ENCODE measurements around the gene TBC1D7. TPM values are rescaled to one million over a fixed set of nuclear protein-coding genes. Genes with fewer than 3 reads are reported as not detected.

The TBC1D7 gene
- total RNA-seq, 1 donor from 2014 or later, result 15.3 TPM

DNA sequence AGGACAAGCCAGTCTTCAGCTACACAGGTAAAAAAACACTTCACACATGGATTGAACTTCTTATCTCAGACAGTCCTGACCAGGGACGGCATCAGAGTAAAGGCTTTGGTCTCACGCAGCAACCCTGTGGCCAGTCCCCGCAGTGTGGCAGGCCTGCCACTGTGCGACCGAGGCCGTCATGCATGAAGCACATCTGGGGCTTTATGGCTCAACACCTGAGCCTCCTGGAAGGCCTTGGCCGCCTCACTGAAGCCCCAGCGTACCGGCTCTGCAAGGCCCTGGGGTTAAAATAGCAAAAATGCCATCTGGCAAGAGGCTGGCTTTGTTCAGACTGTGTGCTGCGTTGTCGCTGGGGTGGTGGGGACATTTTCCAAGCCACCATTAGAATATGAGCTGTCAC lies 32.8 kb downstream of the TBC1D7 start:
- Mint-ChIP-seq H3K36me3 (ENCODE audit: unreplicated experiment) (peaks cover 30% of the 10 kb centered on the region), H3K27me3 (ENCODE audit: unreplicated experiment) (no peaks in the 10 kb centered on the region), H3K27ac (ENCODE audit: unreplicated experiment) (no peak overlapping the region), H3K9me3 (ENCODE audit: unreplicated experiment) (no peaks in the 10 kb centered on the region), H3K4me3 (ENCODE audit: unreplicated experiment) (no peak overlapping the region), H3K4me1 (ENCODE audit: unreplicated experiment) (no peaks in the 10 kb centered on the region)
- no peak for DNase-seq (ENCODE audit: extremely low spot score, unreplicated experiment)
- TF ChIP-seq, protein P1, sequence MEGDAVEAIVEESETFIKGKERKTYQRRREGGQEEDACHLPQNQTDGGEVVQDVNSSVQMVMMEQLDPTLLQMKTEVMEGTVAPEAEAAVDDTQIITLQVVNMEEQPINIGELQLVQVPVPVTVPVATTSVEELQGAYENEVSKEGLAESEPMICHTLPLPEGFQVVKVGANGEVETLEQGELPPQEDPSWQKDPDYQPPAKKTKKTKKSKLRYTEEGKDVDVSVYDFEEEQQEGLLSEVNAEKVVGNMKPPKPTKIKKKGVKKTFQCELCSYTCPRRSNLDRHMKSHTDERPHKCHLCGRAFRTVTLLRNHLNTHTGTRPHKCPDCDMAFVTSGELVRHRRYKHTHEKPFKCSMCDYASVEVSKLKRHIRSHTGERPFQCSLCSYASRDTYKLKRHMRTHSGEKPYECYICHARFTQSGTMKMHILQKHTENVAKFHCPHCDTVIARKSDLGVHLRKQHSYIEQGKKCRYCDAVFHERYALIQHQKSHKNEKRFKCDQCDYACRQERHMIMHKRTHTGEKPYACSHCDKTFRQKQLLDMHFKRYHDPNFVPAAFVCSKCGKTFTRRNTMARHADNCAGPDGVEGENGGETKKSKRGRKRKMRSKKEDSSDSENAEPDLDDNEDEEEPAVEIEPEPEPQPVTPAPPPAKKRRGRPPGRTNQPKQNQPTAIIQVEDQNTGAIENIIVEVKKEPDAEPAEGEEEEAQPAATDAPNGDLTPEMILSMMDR (IDR thresholded peaks at IDR 0.05), result no peak

DNA sequence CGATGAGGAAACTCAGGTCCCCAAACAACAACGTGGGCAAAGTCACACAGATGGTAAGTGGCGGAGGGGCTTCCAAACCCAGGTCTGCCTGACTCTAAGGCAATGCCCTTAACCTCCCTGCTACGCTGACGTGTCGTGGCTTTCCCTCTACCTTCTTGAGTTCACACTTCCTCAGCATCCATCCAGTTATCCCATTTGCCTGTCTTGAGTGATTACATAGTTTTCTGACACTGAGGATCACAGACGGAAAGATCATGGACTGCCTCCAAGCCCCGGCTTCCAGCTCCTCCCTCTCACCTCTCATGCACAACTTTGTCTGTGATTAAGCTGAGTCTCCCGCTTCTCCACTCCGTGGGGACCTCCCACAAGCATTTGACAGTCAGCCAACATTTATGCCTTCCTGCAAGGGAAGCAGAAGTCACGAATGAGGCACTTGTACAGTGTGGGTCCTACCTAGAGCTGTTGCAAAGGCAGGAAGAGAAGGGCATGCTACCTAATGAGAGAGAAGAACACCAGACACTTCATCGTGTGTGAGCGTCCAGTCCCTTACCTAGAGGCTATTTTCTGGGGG lies 33.8 kb downstream of the TBC1D7 start:
- TF ChIP-seq, protein P1 (IDR thresholded peaks at IDR 0.05), result no peak
- Mint-ChIP-seq H3K36me3 (ENCODE audit: unreplicated experiment) (peaks cover 34% of the 10 kb centered on the region), H3K4me3 (ENCODE audit: unreplicated experiment) (no peak overlapping the region), H3K9me3 (ENCODE audit: unreplicated experiment) (peaks cover under 1% of the 10 kb centered on the region), H3K4me1 (ENCODE audit: unreplicated experiment) (no peaks in the 10 kb centered on the region), H3K27me3 (ENCODE audit: unreplicated experiment) (no peaks in the 10 kb centered on the region), H3K27ac (ENCODE audit: unreplicated experiment) (no peak overlapping the region)
- DNase-seq (ENCODE audit: extremely low spot score, unreplicated experiment), result peak; percentile 51

DNA sequence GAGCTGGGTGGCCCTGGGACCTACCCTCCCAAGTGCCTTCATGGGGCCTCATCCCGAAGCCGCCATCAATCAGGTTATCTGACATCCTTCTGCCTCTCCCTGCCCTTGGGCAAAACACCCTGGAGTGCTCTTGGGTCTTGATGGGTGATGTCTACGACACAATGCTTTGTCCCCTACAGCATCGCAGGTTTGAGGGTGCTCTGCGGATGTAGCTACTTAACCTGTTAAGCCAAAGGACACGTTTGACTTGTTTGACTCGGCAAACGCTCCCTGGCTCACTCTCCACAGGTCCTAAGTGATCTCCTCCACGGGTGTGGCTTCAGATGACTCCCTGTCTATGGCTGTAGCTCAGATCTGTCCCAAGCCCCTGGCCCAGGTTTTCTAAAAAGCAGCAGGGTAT lies 35.6 kb downstream of the TBC1D7 start:
- Mint-ChIP-seq H3K9me3 (ENCODE audit: unreplicated experiment) (peaks cover 4% of the 10 kb centered on the region), H3K4me1 (ENCODE audit: unreplicated experiment) (no peaks in the 10 kb centered on the region), H3K27me3 (ENCODE audit: unreplicated experiment) (no peaks in the 10 kb centered on the region), H3K36me3 (ENCODE audit: unreplicated experiment) (peaks cover 31% of the 10 kb centered on the region), H3K27ac (ENCODE audit: unreplicated experiment) (no peak overlapping the region), H3K4me3 (ENCODE audit: unreplicated experiment) (no peak overlapping the region)
- TF ChIP-seq, protein P1 (IDR thresholded peaks at IDR 0.05), result no peak
- DNase-seq (ENCODE audit: extremely low spot score, unreplicated experiment), result no peak

DNA sequence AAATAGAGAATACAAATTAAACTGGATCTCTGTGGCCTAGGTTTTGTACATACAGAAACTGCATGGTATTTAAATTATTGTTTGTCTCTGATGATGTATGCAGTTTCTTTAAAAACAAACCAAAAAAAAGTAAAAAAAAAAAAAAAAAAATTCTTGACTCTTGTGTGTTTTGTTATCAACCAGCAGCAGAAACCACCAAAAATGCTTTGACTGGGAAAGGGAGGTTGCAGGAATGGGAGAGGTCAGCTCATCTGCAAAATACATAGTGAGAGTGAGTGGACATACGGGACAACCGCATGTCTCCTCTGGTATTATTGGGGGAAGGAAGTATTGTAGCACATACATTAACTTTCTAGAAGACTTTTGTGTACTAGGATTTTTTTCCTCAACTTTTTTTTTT lies 38.0 kb downstream of the TBC1D7 start:
- TF ChIP-seq, protein P1 (IDR thresholded peaks at IDR 0.05), result no peak
- Mint-ChIP-seq H3K4me3 (ENCODE audit: unreplicated experiment) (no peak overlapping the region), H3K9me3 (ENCODE audit: unreplicated experiment) (peaks cover 12% of the 10 kb centered on the region), H3K27me3 (ENCODE audit: unreplicated experiment) (no peaks in the 10 kb centered on the region), H3K36me3 (ENCODE audit: unreplicated experiment) (peaks cover 31% of the 10 kb centered on the region), H3K4me1 (ENCODE audit: unreplicated experiment) (no peaks in the 10 kb centered on the region), H3K27ac (ENCODE audit: unreplicated experiment) (no peak overlapping the region)
- DNase-seq (ENCODE audit: extremely low spot score, unreplicated experiment), result no peak

DNA sequence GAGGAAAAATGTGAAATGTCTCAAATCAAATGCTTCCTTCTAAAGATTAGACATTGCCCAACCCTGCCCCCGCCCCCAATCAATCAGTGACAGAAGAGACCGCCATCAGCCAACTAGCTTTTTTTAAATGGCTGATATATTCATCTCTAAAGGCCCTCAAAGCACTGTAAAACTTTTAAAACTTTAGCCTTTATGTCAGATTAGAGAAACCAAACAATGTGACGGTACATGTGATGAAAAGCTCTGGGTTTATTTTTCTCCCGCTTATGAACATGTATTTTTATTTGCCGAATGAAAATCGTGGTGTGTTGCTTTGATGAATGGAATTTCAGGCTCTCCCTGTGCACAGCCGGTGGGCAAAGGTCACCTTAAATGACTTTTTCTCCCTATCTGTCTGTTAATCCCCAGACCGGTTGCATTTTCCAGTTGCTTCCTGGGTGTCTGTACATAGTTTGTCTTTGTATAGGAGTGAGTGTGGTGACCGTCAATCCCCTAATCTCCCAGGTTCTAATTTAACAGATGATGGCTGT lies 38.5 kb downstream of the TBC1D7 start:
- TF ChIP-seq, protein P1 (IDR thresholded peaks at IDR 0.05), result no peak
- Mint-ChIP-seq H3K4me1 (ENCODE audit: unreplicated experiment) (no peaks in the 10 kb centered on the region), H3K27ac (ENCODE audit: unreplicated experiment) (no peak overlapping the region), H3K4me3 (ENCODE audit: unreplicated experiment) (no peak overlapping the region), H3K9me3 (ENCODE audit: unreplicated experiment) (peaks cover 12% of the 10 kb centered on the region), H3K27me3 (ENCODE audit: unreplicated experiment) (no peaks in the 10 kb centered on the region), H3K36me3 (ENCODE audit: unreplicated experiment) (peaks cover 27% of the 10 kb centered on the region)
- DNase-seq (ENCODE audit: extremely low spot score, unreplicated experiment), result no peak

Measured in osteocyte (in vitro differentiated cells).